Activated CD8-positive, alpha-beta memory T cell treated with anti-CD3 and anti-CD28 coated beads, Interleukin-2, amount 10 ng/mL, durations not matched to agents 7 days and 5 days (primary cell): ENCODE measurements around the gene SPHK1. TPM values are rescaled to one million over a fixed set of nuclear protein-coding genes. Genes with fewer than 3 reads are reported as not detected.

ENCODE experiments used
- ATAC-seq: fragments of 150-1000 bp; cut with Tn5 transposase; one replicate; pipeline ENCODE4 v1.10.0; 2021; ENCODE audit warnings: moderate library complexity
- CTCF ChIA-PET: fragments of 350-600 bp; sonication (Branson Sonifier 250); formaldehyde crosslinking; loops from one replicate; lab custom pipeline; 2021; ENCODE audit warnings: antibody characterized with exemption; lab: Charles Lee
- DNase-seq: peaks from one replicate; pipeline ENCODE4 v3.0.0-alpha.2; 2020
- H3K27ac Mint-ChIP-seq: one replicate; pipeline ENCODE4 v1.8.0; 2021; ENCODE audit warnings: mild to moderate bottlenecking, mixed read lengths
- H3K27me3 Mint-ChIP-seq: one replicate; pipeline ENCODE4 v1.8.0; 2021; ENCODE audit warnings: mixed read lengths
- H3K36me3 Mint-ChIP-seq: one replicate; pipeline ENCODE4 v1.8.0; 2021; ENCODE audit warnings: mild to moderate bottlenecking, mixed read lengths
- H3K4me1 Mint-ChIP-seq: one replicate; pipeline ENCODE4 v1.8.0; 2021; ENCODE audit warnings: mixed read lengths
- H3K4me3 Mint-ChIP-seq: one replicate; pipeline ENCODE4 v1.8.0; 2021; ENCODE audit warnings: mild to moderate bottlenecking, moderate library complexity, mixed read lengths
- H3K9me3 Mint-ChIP-seq: one replicate; pipeline ENCODE4 v1.8.0; 2022; ENCODE audit warnings: low read depth, mixed read lengths
- total RNA-seq, 2 experiments: library from RNA; stranded (reverse); gene quantifications; one replicate each; pipeline ENCODE4 v1.2.3, GENCODE V29; 2021

The SPHK1 gene
- total RNA-seq, 2 experiments from 2014 or later: 5.4 to 8.4 TPM

DNA sequence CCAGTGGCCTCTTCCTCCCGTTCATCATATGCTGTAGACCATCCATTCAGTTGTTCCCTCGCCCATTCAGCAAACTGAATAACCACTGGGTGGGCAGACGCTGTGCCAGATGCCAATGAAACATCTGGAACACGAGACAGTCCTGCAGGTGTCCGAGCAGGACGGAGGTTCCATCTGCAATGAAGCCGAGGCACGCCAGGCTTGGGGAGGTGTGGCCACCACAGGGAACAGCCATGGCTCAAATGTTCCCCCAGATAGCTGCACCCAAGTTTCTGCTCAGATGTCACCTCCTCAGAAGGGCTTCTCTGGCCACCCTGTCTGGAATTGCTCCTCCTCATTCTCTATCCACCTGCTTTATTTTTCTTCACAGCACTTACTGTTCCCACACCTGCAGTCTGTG lies 38.0 kb downstream of the SPHK1 start:
- H3K27me3 Mint-ChIP-seq: no peaks in the 10 kb centered on the region
- ATAC-seq: no peak
- no peak overlapping the region for H3K27ac Mint-ChIP-seq
- CTCF ChIA-PET: interaction anchor here (2.0 kb wide), 1 partner anchor 24 kb away, joined by 6 read pairs; no protein-coding TSS in a partner anchor
- H3K9me3 Mint-ChIP-seq: no peaks in the 10 kb centered on the region
- H3K4me3 Mint-ChIP-seq: no peak overlapping the region
- DNase-seq: no peak
- no peaks in the 10 kb centered on the region for H3K36me3 Mint-ChIP-seq
- H3K4me1 Mint-ChIP-seq: no peaks in the 10 kb centered on the region

DNA sequence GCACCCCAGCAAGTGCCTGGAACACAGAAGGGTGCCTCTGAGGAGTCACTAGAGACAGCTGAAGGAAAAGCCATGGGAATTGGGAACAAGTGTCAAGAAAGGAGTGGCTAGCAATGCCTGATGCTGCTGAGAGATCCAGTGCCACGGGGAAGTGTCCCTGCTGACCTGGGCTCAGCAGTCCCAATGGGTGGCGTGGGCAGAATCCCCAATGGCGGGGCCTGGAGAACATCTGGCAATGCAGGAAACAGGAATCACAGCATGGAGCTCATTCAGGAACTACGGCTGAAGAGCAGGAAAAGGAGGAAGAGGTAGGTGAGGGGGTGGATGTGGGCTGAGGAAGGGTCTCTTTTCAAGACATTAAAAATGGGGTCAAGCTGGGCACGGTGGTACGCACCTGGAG lies 38.5 kb downstream of the SPHK1 start:
- Mint-ChIP-seq H3K4me3 (no peak overlapping the region), H3K27me3 (no peaks in the 10 kb centered on the region), H3K4me1 (no peaks in the 10 kb centered on the region), H3K27ac (no peak overlapping the region), H3K9me3 (no peaks in the 10 kb centered on the region), H3K36me3 (no peaks in the 10 kb centered on the region)
- DNase-seq: no peak
- ATAC-seq: no peak
- CTCF ChIA-PET: interaction anchor here (2.0 kb wide), 1 partner anchor 25 kb away, joined by 6 read pairs; no protein-coding TSS in a partner anchor

DNA sequence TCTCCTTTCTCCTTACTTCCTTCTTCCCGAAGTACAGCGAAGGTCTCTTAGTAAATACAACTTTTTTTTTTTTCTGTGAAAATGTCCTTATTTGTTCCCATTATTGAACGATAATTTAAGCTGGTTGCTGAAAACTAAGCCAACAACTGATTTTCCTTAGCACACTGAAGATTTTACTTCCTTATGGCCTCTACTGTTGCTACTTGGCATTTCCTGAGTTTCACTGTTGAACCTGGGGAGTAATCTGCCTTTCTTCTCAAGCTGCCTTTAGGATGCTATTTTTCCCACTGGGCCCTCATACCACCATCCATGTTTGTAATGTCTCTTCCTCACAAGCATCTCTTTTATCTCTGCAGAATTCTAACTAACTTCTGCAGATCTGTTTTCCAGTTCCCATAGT lies 42.4 kb downstream of the SPHK1 start:
- CTCF ChIA-PET: interaction anchor here (0.7 to 2.5 kb wide), 7 partner anchors 15 to 413 kb away, joined by 3 to 8 read pairs (median 3); partner anchors contain the start of gene UBE2O
- Mint-ChIP-seq H3K9me3 (no peaks in the 10 kb centered on the region), H3K27ac (no peak overlapping the region)

DNA sequence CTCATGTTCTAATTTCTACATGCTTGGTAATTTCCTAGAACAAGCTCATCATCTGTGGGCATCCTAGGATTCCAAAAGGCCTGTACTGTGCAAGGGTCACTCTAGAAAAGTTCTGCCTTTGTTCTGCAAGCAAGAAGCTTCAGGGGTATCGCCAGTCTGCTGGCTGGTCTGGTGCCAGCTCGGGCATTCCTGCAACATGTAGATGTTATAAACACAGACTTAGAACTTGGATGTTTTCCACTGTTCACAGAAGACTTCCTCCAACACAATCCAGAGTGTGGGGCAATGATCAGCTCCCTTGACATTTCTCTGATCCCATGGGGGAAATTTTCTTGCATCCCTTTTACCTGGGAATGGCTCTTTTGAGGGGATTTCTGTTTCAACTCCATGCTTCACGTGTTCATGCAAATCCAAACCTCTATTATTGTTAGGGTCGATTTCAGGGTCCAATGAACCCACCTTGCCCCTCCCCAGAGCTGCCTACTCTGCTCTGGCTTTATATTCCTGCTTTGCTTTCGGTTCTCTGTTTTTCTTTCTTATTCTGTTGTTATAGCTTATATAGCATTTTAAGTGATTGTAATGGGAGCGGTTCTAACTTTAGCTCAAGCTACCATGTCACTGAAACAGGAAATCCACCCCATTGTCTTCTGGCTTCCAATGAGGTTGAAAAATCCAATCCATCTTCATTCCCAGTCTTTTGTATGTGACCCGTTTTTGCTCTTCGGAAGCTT lies 43.3 kb downstream of the SPHK1 start:
- ATAC-seq: no peak
- no peak overlapping the region for H3K27ac Mint-ChIP-seq
- H3K4me3 Mint-ChIP-seq: no peak overlapping the region
- CTCF ChIA-PET: interaction anchor here (1.1 to 2.5 kb wide), 5 partner anchors 19 to 414 kb away, joined by 3 to 8 read pairs (median 3); partner anchors contain the start of gene UBE2O
- no peak for DNase-seq
- H3K27me3 Mint-ChIP-seq: no peaks in the 10 kb centered on the region
- no peaks in the 10 kb centered on the region for H3K36me3 Mint-ChIP-seq
- peaks cover 4% of the 10 kb centered on the region for H3K4me1 Mint-ChIP-seq
- H3K9me3 Mint-ChIP-seq: no peaks in the 10 kb centered on the region

More for the DNA sequence above, 42.4 kb downstream of the SPHK1 start:
- Mint-ChIP-seq H3K4me3 (no peak overlapping the region), H3K4me1 (peaks cover 4% of the 10 kb centered on the region), H3K27me3 (no peaks in the 10 kb centered on the region), H3K36me3 (no peaks in the 10 kb centered on the region)
- DNase-seq (no peak), ATAC-seq (no peak)

DNA sequence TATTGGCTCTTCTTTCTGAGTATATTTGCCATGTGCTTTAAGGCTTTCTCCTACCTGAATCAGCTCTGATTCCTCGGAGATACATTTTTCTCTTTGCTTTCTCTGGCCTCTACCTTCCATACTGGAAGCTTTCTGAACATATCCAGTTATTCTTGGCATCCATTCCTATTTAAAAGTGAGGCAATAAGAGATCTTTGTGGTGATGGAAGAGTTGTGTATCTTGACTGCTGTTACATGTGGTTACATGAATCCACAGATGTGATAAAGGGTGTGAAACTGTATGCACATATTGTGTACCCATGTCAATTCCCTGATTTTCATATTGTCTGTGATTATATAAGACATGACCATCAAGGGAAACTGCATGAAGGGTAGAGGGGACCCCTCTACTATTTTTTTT lies 44.1 kb downstream of the SPHK1 start:
- Mint-ChIP-seq H3K9me3 (no peaks in the 10 kb centered on the region), H3K27me3 (no peaks in the 10 kb centered on the region), H3K27ac (no peak overlapping the region), H3K4me3 (no peak overlapping the region), H3K36me3 (no peaks in the 10 kb centered on the region), H3K4me1 (peaks cover 4% of the 10 kb centered on the region)
- CTCF ChIA-PET: interaction anchor here (2.5 to 3.9 kb wide), 2 partner anchors 20 to 31 kb away, joined by 8 to 12 read pairs; no protein-coding TSS in a partner anchor
- DNase-seq (no peak), ATAC-seq (no peak)

DNA sequence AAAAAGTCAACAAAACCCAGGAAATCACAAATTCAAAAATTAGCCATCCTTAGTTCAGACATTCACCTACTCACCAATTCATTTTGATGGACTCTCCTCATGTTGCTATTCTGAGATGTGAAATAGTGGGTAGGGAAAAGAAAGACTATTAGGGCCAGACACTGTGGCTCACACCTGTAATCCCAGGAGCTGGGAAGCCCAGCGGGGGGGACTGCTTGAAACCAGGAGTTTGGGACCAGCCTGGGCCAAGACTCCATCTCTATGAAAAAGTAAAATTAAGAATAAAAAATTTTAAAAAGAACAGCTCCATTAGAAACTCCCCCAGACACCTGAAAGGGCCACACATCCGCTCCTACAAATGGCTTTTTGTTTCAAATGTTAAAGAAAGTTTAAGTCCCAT lies 47.1 kb downstream of the SPHK1 start:
- ATAC-seq (no peak), DNase-seq (no peak)
- Mint-ChIP-seq H3K27ac (no peak overlapping the region), H3K9me3 (no peaks in the 10 kb centered on the region), H3K27me3 (no peaks in the 10 kb centered on the region), H3K4me3 (no peak overlapping the region), H3K4me1 (peaks cover 4% of the 10 kb centered on the region), H3K36me3 (no peaks in the 10 kb centered on the region)
- CTCF ChIA-PET: interaction anchor here (1.1 to 3.9 kb wide), 2 partner anchors 34 to 47 kb away, joined by 3 to 12 read pairs; partner anchors contain the start of gene SPHK1

DNA sequence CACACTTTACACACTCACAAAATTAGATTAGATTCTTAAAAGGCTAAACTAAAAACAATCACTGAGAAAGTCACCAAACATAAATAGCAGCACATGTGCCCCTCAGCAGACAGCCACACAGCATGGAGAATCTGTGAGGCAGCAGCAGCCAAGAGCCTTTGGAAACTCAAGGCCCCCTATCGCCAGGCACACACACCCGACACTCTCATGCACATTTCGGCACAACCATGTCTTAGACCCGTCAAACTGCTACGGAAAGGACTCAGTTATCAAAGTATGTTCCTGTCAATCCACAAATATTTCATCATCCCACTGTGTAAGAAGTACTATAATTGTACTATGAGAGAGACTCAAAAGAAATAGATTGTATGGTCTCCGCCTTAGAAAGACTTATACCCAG lies 47.6 kb downstream of the SPHK1 start:
- Mint-ChIP-seq H3K27me3 (no peaks in the 10 kb centered on the region), H3K36me3 (no peaks in the 10 kb centered on the region), H3K9me3 (no peaks in the 10 kb centered on the region), H3K4me1 (peaks cover 4% of the 10 kb centered on the region), H3K27ac (no peak overlapping the region), H3K4me3 (no peak overlapping the region)
- ATAC-seq: no peak
- no peak for DNase-seq
- CTCF ChIA-PET: interaction anchor here (1.0 to 3.9 kb wide), 2 partner anchors 14 to 34 kb away, joined by 3 to 12 read pairs; no protein-coding TSS in a partner anchor

DNA sequence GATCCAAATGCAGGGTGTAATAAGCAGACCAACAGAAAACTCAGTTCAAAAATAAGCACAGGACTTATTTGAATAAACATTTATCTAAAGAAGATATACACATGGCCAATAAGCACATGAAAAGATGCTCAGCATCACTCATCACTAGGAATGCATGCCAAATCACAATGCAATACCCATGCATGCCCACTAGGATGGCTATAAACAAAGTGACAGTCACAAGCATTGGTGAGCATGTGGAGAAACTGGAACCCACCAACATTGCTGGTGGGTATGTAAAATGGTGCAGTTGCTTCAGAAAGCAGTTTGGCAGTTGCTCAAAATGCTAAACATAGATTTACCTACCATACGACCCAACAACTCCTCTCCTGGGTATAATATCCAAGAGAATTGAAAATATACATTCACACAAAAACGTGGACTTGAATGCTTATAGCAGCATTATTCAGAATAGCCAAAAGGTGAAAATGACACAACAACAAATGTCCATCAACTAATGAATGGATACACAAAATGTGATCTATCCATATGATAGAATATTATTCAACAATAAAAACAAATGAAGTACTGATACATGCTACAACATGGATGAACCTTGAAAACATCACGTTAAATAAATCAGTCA lies 48.4 kb downstream of the SPHK1 start:
- ATAC-seq: peak; percentile 39

DNA sequence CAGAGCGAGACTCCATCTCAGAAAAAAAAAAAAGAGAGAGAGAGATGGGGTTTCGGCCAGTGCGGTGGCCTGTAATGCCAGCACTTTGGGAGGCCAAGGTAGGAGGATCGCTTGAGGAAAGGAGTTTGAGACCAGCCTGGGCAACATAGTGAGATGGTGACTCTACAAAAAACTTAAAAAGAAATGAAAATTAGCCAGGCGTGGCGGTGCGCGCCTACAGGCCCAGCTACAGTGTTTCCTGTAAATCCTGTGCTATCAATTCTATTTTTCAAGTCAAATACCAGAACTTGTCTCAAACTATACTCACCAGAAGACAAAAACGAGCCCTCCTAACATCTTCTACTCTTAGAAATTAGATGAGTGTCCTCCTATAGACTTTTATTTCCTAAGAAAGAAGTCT lies 49.3 kb downstream of the SPHK1 start:
- Mint-ChIP-seq H3K4me1 (no peaks in the 10 kb centered on the region), H3K27ac (no peak overlapping the region), H3K9me3 (no peaks in the 10 kb centered on the region), H3K36me3 (no peaks in the 10 kb centered on the region), H3K27me3 (no peaks in the 10 kb centered on the region), H3K4me3 (no peak overlapping the region)
- DNase-seq (no peak), ATAC-seq (no peak)
- CTCF ChIA-PET: no interaction called here

More for the DNA sequence above, 48.4 kb downstream of the SPHK1 start:
- peaks cover 4% of the 10 kb centered on the region for H3K4me1 Mint-ChIP-seq
- no peaks in the 10 kb centered on the region for H3K36me3 Mint-ChIP-seq
- H3K27ac Mint-ChIP-seq: no peak overlapping the region
- CTCF ChIA-PET: interaction anchor here (1.0 to 3.9 kb wide), 2 partner anchors 13 to 35 kb away, joined by 3 to 12 read pairs; no protein-coding TSS in a partner anchor
- H3K4me3 Mint-ChIP-seq: no peak overlapping the region
- H3K27me3 Mint-ChIP-seq: no peaks in the 10 kb centered on the region
- no peaks in the 10 kb centered on the region for H3K9me3 Mint-ChIP-seq
- DNase-seq: no peak

DNA sequence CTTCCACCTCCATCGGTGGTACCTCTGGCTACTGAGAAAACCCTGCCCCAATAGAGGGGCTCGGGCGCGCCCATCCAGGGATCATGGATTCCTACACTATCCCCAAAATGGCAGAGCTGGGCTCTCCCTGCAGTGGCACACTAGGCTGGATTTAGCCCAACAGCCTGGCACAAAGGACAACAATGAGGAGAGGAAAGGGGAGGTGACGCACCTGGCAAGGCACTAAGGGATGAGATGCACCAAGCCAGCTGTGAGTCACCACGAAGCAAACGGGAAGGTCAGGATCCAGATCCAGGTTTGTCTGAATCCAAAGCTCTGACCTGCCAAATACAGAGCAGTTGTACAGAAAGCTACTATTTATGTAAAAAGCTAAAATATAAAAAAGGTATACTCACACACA lies 50.5 kb downstream of the SPHK1 start:
- Mint-ChIP-seq H3K27ac (no peak overlapping the region), H3K9me3 (no peaks in the 10 kb centered on the region), H3K4me3 (no peak overlapping the region), H3K27me3 (no peaks in the 10 kb centered on the region), H3K36me3 (no peaks in the 10 kb centered on the region), H3K4me1 (peaks cover 3% of the 10 kb centered on the region)
- CTCF ChIA-PET: interaction anchor here (1.0 to 1.5 kb wide), 2 partner anchors 24 to 96 kb away, joined by 3 read pairs; no protein-coding TSS in a partner anchor
- no peak for DNase-seq
- no peak for ATAC-seq

DNA sequence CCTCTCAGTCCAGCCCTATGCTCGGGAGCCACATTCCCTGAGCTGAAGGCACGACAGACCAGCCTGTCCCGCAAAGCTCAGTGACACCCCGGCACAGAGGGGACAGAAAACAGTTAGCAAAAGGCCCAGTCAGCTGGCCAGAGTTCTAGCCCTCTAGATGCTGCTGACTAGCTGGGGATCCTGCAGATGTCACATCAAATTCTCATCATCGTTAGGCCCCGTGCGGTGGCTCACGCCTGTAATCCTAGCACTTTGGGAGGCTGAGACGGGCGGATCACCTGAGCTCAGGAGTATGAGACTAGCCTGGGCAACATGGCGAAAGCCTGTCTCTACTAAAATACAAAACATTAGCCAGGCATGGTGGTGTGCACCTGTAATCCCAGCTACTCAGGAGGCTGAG lies 51.3 kb downstream of the SPHK1 start:
- Mint-ChIP-seq H3K9me3 (no peaks in the 10 kb centered on the region), H3K27ac (no peak overlapping the region), H3K4me3 (no peak overlapping the region), H3K36me3 (no peaks in the 10 kb centered on the region), H3K27me3 (no peaks in the 10 kb centered on the region), H3K4me1 (peaks cover 3% of the 10 kb centered on the region)
- CTCF ChIA-PET: interaction anchor here (1.0 to 1.5 kb wide), 3 partner anchors 23 to 97 kb away, joined by 3 read pairs; no protein-coding TSS in a partner anchor
- DNase-seq: no peak
- ATAC-seq: no peak
